Stomach (tissue), 19 donors: ENCODE measurements around the gene STOML2. TPM values are rescaled to one million over a fixed set of nuclear protein-coding genes. Genes with fewer than 3 reads are reported as not detected.
"Not testable (repeated sequence)": the region's sequence is repeated elsewhere in the genome, so short reads cannot be mapped to it uniquely, and the experiment has no call there.

Source experiments
- DNase-seq, 2 donors: peaks; one replicate each; pipeline versions ENCODE4 v3.0.0 to v3.0.0-alpha.2; 2013 to 2019
- H3K27ac ChIP-seq, 5 donors: fragments of 200-600 bp in 4 of 5; sonication (generic) in 4 of 5; one replicate each; pipeline ENCODE4 v1.5.1; 2013 to 2019; ENCODE audit warnings: mild to moderate bottlenecking in 1 of 5, moderate library complexity in 1 of 5
- H3K27me3 ChIP-seq, 3 donors: fragments of 200-600 bp; sonication (generic); one replicate each; pipeline ENCODE4 v1.5.1; 2017 to 2019; ENCODE audit warnings: mixed run types in 1 of 3
- H3K36me3 ChIP-seq, 4 donors: fragments of 200-600 bp; sonication (generic); 1 replicate in 3 of 4; 2 replicates in 1 of 4; pipeline ENCODE4 v1.5.1; 2016 to 2019
- H3K4me1 ChIP-seq, 4 donors: fragments of 200-600 bp; sonication (generic); one replicate each; pipeline ENCODE4 v1.5.1; 2016 to 2019
- H3K4me3 ChIP-seq, 4 donors: fragments of 200-600 bp; sonication (generic) in 3 of 4; one replicate each; pipeline ENCODE4 v1.5.1; 2016 to 2019; ENCODE audit warnings: mild to moderate bottlenecking in 1 of 4
- H3K9me3 ChIP-seq, 4 donors: fragments of 200-600 bp; sonication (generic); one replicate each; pipeline ENCODE4 v1.5.1; 2016 to 2019
- CTCF ChIP-seq, 7 experiments: fragments of 450-650 bp in 4 of 7; fragments of 200-600 bp in 3 of 7; sonication (generic) in 3 of 7; IDR thresholded peaks; one replicate each; pipeline ENCODE4 v1.5.1; 2016 to 2019; ENCODE audit warnings: antibody characterized with exemption in 7 of 7, control low read depth in 2 of 7, mild to moderate bottlenecking in 1 of 7
- EP300 ChIP-seq: sonication (generic); formaldehyde crosslinking; IDR thresholded peaks from one replicate; pipeline ENCODE4 v1.6.1; 2017; ENCODE audit warnings: antibody characterized with exemption
- POLR2A ChIP-seq, 4 donors: fragments of 450-650 bp; IDR thresholded peaks; one replicate each; pipeline ENCODE4 v1.6.1; 2016; ENCODE audit warnings: antibody characterized with exemption in 4 of 4, control low read depth in 2 of 4, mild to moderate bottlenecking in 1 of 4, moderate library complexity in 1 of 4
- POLR2AphosphoS5 ChIP-seq, 3 donors: sonication (generic); formaldehyde crosslinking; IDR thresholded peaks; one replicate each; pipeline ENCODE4 v1.6.1; 2016; ENCODE audit warnings: antibody characterized with exemption in 3 of 3
- WGBS, 5 donors: extraction: QIAGEN DNeasy Blood & Tissue Kit in 3 of 5; methylation state at CpG; one replicate each; pipeline versions ENCODE4 v1.1.5 to v1.1.7; 2013 to 2018; 5-methylcytosine and 5-hydroxymethylcytosine counted together
- intact Hi-C: fragments of 100-400 bp; cut with DNase I; formaldehyde crosslinking; loops from one replicate; pipeline ENCODE4 v1.15.1; 2023; ENCODE audit warnings: low total_unique reads
- long read RNA-seq, 10 donors: transcript quantifications; one replicate each; lab custom pipeline, GENCODE V29; 2026
- polyA plus RNA-seq, 3 donors: library from polyadenylated mRNA; stranded (reverse); fragments of 200-250 nt; gene quantifications; one replicate each; pipeline ENCODE4 v1.2.3, GENCODE V29; 2013
- total RNA-seq, 5 donors: library from RNA; depleted of rRNA; stranded (reverse); fragments of >200 nt; gene quantifications; one replicate each; pipeline versions ENCODE4 v1.1.0 to v1.2.3, GENCODE V29; 2014 to 2016
- donor health status: healthy with polysubstance abuse.
- donor health status: Bipolar disorder and iron deficiency.
- donor health status: healthy.

The STOML2 gene
- total RNA-seq (10 to 100 TPM; 19.3 to 80.8 (median 52.7) TPM), polyA plus RNA-seq (100 to 1,000 TPM in 1 of 3 donors, 10 to 100 TPM in 2; 93.7 to 126 (median 99.6) TPM)
- long read RNA-seq, donor 1, transcript STOML2-201 (10 exons, 1,278 nt), result major isoform, 15 of 32 reads
- long read RNA-seq, donor 1, partial matches to known transcripts, result 15 of 32 reads
- long read RNA-seq, donor 1, other reads (novel, unspliced or antisense), result 0 of 32 reads
- long read RNA-seq, donor 2, transcript STOML2-201 (10 exons, 1,278 nt), result major isoform, 30 of 56 reads
- long read RNA-seq, donor 2, partial matches to known transcripts, result 25 of 56 reads
- long read RNA-seq, donor 2, other reads (novel, unspliced or antisense), result 0 of 56 reads
- long read RNA-seq, donor 3, transcript STOML2-201 (10 exons, 1,278 nt), result major isoform, 28 of 35 reads
- long read RNA-seq, donor 3, partial matches to known transcripts, result 7 of 35 reads
- long read RNA-seq, donor 3, other reads (novel, unspliced or antisense), result 0 of 35 reads
- long read RNA-seq, donor 4, partial matches to known transcripts, result 0 of 4 reads
- long read RNA-seq, donor 4, other reads (novel, unspliced or antisense), result 0 of 4 reads
- long read RNA-seq, donor 5, transcript STOML2-201 (10 exons, 1,278 nt), result major isoform, 30 of 37 reads
- long read RNA-seq, donor 5, partial matches to known transcripts, result 6 of 37 reads
- long read RNA-seq, donor 5, other reads (novel, unspliced or antisense), result 0 of 37 reads
- long read RNA-seq, donor 6, transcript STOML2-201 (10 exons, 1,278 nt), result major isoform, 81 of 137 reads
- long read RNA-seq, donor 6, partial matches to known transcripts, result 52 of 137 reads
- long read RNA-seq, donor 6, other reads (novel, unspliced or antisense), result 0 of 137 reads
- long read RNA-seq, donor 7, transcript STOML2-201 (10 exons, 1,278 nt), result major isoform, 33 of 39 reads
- long read RNA-seq, donor 7, partial matches to known transcripts, result 5 of 39 reads
- long read RNA-seq, donor 7, other reads (novel, unspliced or antisense), result 0 of 39 reads
- long read RNA-seq, donor 8, transcript STOML2-201 (10 exons, 1,278 nt), result major isoform, 29 of 50 reads
- long read RNA-seq, donor 8, partial matches to known transcripts, result 20 of 50 reads
- long read RNA-seq, donor 8, other reads (novel, unspliced or antisense), result 0 of 50 reads
- long read RNA-seq, donor 9, transcript STOML2-201 (10 exons, 1,278 nt), result major isoform, 26 of 35 reads
- long read RNA-seq, donor 9, partial matches to known transcripts, result 7 of 35 reads
- long read RNA-seq, donor 9, other reads (novel, unspliced or antisense), result 0 of 35 reads
- long read RNA-seq, donor 10, transcript STOML2-201 (10 exons, 1,278 nt), result major isoform, 10 of 16 reads
- long read RNA-seq, donor 10, partial matches to known transcripts, result 5 of 16 reads
- long read RNA-seq, donor 10, other reads (novel, unspliced or antisense), result 0 of 16 reads

GRCh38 chr9:35102769-35103659 is at the start of gene STOML2:
STOML2 (minus strand) TSS chr9:35103131; CDS start chr9:35103094, 37 bp downstream.
- 0 to 1% (median 0%) methylated on average over 29 to 57 of the region's 57 CpGs for WGBS, 5 donors
- no peak for TF ChIP-seq EP300
- peak in 1 of 7 experiments; percentile 42 for TF ChIP-seq CTCF (IDR thresholded peaks at IDR 0.05)
- TF ChIP-seq POLR2A (IDR thresholded peaks at IDR 0.05), result no peak
- TF ChIP-seq POLR2AphosphoS5 (IDR thresholded peaks at IDR 0.05), result peak; percentile 82 to 94 (median 86)
- peaks cover 18 to 34% (median 28%) of the 10 kb centered on the region in 4 donors for H3K4me1 ChIP-seq
- intact Hi-C loops, result no loop called here
- peaks cover 41 to 68% (median 64%) of the 10 kb centered on the region in 4 donors for H3K36me3 ChIP-seq
- H3K27ac ChIP-seq, result peak within 1 kb of the TSS; percentile 81 to 91 (median 89)
- no peaks in the 10 kb centered on the region for H3K27me3 ChIP-seq
- peak; percentile 95 to 98 for DNase-seq
- H3K9me3 ChIP-seq, result no peaks in the 10 kb centered on the region
- peak within 1 kb of the TSS; percentile 72 to 90 (median 80) for H3K4me3 ChIP-seq

GRCh38 chr9:35147941-35148563 is 45.1 kb upstream of the STOML2 start:
- H3K36me3 ChIP-seq, H3K4me3 ChIP-seq, H3K27me3 ChIP-seq, H3K4me1 ChIP-seq, DNase-seq, H3K27ac ChIP-seq, intact Hi-C loops: not testable (repeated sequence)
- peaks cover 9 to 63% (median 37%) of the 10 kb centered on the region in 4 donors for H3K9me3 ChIP-seq
- 69 to 85% (median 77%) methylated on average over 5 of the region's 5 CpGs for WGBS, 5 donors

- no peak for TF ChIP-seq POLR2A (IDR thresholded peaks at IDR 0.05)
- no peak for TF ChIP-seq POLR2AphosphoS5 (IDR thresholded peaks at IDR 0.05)
- TF ChIP-seq CTCF (IDR thresholded peaks at IDR 0.05), result no peak
- TF ChIP-seq EP300, result no peak
- Histone ChIP-seq H3K4me1 (peaks cover 0 to 3% (median 0%) of the 10 kb centered on the region in 4 donors), H3K4me3 (no peak overlapping the region), H3K27ac (no peak overlapping the region), H3K9me3 (peaks cover 5 to 58% (median 33%) of the 10 kb centered on the region in 4 donors), H3K36me3 (no peaks in the 10 kb centered on the region), H3K27me3 (no peaks in the 10 kb centered on the region)
- intact Hi-C loops, result no loop called here
- 82 to 95% (median 94%) methylated on average over 5 of the region's 5 CpGs for WGBS, 5 donors
- no peak for DNase-seq
These were observed 39.1 kb upstream of the STOML2 start for GRCh38 chr9:35142037-35142436.
